ENCODE data around the gene RYR3.

DNA sequence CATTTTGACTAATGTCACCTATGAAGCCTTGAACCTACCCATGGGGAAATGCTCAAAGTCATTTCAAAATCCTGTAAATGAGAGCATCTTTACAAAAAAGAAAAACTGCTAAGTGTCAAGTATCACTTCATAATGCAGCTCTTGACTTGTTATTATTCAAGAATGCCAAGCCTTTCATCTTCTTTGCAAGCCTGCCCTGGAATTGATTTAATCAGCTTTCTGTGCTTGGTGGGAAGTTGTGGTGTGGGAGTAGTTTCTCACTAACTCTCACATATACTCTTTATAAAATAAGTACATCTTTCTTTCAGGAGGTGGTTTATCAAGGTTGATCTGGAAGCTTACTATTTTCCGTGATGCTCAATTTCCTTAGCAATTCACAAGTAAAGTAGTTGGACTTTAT, 43.6 kb downstream of the RYR3 start:
- TF ChIP-seq, protein P1, sequence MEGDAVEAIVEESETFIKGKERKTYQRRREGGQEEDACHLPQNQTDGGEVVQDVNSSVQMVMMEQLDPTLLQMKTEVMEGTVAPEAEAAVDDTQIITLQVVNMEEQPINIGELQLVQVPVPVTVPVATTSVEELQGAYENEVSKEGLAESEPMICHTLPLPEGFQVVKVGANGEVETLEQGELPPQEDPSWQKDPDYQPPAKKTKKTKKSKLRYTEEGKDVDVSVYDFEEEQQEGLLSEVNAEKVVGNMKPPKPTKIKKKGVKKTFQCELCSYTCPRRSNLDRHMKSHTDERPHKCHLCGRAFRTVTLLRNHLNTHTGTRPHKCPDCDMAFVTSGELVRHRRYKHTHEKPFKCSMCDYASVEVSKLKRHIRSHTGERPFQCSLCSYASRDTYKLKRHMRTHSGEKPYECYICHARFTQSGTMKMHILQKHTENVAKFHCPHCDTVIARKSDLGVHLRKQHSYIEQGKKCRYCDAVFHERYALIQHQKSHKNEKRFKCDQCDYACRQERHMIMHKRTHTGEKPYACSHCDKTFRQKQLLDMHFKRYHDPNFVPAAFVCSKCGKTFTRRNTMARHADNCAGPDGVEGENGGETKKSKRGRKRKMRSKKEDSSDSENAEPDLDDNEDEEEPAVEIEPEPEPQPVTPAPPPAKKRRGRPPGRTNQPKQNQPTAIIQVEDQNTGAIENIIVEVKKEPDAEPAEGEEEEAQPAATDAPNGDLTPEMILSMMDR (IDR thresholded peaks at IDR 0.05; ENCODE audit: low read depth, low read length, poor library complexity, severe bottlenecking) = no peak
- no peak for TF ChIP-seq EZH2phosphoT487 (IDR thresholded peaks at IDR 0.05; ENCODE audit: borderline replicate concordance, low read length)

Data from DOHH2 (cell line).